GM21576 (cell line): ENCODE data around the gene GNS.
"Not testable (repeated sequence)": the region's sequence is repeated elsewhere in the genome, so short reads cannot be mapped to it uniquely, and the experiment has no call there.

Experiments
- ATAC-seq: cut with Tn5 transposase; IDR thresholded peaks from one replicate; pipeline ENCODE4 v1.9.1; 2021; ENCODE audit warnings: mild to moderate bottlenecking, moderate library complexity; ENCODE audit not compliant: unreplicated experiment

GNS gene

DNA sequence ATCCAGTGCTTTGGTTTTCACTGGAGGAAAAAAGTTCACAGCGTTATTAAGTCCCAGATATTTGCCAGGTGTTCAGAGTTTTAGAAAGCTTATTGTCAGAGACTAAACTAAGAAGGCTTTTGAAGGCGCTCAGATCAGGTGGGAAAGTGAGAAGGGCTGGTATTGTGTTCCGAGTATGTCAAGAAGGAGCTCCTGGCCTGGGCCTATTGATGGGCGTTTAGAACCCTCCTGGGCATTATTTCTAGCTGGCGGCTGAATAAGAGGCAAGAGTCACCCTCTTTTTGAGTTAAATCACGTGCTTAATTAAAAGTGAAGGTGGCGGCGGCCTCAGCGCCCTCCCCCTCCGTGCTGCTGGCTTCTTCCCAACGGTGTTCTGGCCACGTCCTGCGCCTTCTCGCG is 20.9 kb upstream of the GNS start:
- no peak for ATAC-seq

DNA sequence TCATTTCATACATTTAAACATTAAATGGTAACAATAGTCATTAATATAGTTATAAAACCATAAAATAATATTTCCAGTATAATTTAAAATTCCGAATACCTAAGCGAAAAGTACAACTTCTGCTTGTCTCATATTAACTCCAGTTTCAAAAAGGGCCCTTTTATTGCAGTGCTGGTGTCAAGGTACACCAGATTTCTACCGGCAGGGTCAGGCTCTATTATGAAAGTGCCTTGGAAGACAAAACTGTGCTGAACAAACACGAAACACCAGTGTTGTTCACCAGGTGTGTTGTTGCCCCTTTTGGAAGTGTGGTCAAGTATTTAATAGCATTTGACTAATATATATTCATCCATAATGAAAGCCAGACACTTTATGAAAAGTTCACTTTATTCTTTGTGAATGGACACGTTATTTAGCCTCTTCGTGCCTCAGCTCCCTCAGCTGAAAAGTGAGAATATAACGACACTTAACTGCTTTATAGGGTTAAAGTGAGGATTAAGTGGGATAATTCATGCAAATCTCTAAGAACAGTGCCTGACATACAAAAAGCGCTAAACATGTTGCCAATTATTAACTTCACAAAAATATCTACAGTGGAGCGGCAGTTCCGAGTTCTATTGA is 20.3 kb upstream of the GNS start:
- ATAC-seq = no peak

- not testable (repeated sequence) for ATAC-seq
Measured at GRCh38 chr12:64775147-64775736, 16.0 kb upstream of the GNS start.

DNA sequence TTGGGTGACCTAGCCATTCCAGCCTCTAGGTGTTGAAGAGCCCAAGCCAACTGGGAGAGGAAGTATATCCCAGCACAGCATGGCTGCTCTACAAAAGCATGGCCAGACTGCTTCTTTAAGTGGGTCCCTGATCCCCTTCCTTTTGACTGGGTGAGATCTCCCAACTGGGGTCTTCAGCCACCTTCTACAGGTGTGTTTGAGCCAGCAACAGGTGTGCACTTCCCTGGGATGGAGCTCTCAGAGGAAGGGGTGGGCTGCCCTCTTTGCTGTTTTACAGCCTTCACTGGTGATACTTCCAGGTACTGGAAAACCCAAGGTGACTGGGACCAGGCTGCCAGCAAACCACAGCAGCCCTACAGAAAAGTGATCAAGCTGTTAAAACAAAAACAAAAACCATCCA is 14.2 kb upstream of the GNS start:
- ATAC-seq = no peak

DNA sequence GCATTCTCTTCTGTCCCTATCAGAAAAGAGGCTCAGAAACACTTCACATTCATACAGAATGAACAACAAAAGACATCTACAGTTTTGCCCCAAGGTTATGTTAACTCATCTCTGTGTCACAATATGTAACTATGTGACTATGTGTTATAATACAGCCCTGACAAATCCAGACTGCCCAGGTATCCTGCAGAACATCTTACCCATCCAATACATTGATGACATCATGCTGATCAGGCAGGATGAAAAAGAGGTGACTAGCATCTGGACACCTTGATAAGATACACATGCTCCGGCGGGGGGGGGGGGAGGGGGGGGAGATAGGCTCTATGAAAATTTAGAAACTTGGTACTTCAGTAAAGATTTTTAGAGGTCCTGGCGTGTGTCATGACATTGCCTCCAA is 8.3 kb upstream of the GNS start:
- no peak for ATAC-seq

- ATAC-seq = no peak
Measured at GRCh38 chr12:64760808-64761573, 1.8 kb upstream of the GNS start.

DNA sequence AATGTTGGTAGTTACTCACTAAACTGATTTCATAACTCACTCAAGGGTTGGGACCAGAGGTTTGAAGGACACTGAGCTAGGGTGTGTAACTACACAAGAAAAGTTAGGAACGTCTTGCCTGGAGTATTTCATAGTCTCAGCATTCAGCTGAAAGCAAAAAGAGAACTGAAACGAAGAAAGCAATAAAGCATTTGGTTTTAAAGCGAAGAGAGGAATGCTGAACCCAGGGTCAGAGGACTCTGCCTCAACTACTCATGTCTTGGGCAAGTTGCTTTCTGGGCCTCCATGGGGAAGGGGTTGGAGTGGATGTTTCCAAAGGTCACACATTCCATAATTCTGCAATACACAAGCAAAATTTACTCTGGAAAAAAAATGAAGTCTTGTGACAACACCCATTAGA is 1.4 kb downstream of the GNS start:
- no peak for ATAC-seq

DNA sequence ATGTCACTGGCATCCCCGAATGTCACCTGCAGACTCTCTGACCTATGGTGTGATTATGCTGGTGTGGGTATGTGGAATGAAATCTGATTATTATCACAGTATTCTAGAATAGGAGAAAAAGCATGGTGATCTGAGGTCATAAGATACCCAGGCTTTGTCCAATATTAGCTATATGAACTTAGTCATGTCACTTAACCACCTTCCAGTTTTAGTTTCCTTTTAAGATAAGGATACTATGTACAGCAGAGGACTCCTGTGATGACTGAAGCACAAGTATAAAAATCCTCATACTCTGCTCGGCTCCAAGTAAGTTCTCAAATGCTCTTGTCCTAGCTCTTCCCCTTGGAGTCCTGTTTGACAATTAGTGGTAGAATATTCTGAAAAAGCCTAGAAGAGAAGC is 2.8 kb downstream of the GNS start:
- ATAC-seq = no peak

DNA sequence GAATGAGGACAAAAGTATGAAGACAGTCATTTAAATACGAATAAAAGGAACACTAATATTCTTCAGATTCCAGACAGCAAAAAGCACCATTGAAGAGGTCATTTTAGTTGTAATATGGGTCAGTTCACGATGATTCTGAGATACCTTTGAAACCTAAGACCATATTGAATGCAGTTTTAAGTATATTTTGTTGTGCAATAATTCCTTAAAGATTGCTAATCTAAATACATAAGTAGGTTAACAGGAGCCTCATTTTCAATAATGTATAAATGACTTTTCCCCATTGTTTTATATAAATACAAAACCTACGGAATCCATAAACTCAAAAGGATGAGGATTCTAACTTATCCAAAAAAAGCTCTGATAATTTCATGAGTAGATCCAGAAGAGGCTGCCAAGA is 5.8 kb downstream of the GNS start:
- ATAC-seq = no peak

DNA sequence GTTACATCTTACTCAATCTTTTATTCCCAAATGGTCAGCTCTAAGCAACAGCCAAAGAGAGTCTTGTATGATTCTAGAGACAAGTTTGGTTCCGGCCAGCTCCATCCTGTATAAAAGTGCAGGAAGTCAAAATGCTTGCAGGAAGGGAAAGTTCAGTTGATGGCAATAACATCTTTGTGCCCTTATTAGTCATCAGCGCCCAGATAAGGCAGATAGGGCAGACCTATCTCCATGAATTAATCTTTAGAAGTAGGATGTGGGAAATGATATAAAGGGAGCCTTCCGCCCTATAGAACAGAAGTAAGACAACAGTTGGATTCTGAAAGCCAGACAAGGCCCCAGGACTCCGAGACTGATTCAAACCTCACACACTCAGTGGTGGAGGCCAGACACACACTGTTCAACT is 6.4 kb downstream of the GNS start:
- no peak for ATAC-seq

DNA sequence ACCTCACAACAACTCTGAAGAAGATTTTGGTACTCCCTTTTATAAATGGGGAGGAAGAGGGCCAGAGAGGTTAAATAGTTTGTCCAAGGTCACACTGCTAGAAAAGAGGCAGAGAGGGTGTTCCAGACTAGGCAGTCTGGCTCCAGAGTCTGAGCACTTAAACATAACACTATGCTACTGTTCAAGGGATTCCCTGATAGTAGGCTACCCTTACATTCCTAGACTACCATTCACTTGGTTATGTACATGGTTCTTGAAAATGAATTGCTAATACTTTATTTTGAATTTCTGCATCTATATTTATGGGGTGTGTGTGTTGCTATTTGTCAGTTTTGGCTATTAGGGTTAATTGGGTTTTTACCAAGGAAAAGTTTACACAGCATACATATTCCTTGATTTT is 7.2 kb downstream of the GNS start:
- ATAC-seq = no peak

DNA sequence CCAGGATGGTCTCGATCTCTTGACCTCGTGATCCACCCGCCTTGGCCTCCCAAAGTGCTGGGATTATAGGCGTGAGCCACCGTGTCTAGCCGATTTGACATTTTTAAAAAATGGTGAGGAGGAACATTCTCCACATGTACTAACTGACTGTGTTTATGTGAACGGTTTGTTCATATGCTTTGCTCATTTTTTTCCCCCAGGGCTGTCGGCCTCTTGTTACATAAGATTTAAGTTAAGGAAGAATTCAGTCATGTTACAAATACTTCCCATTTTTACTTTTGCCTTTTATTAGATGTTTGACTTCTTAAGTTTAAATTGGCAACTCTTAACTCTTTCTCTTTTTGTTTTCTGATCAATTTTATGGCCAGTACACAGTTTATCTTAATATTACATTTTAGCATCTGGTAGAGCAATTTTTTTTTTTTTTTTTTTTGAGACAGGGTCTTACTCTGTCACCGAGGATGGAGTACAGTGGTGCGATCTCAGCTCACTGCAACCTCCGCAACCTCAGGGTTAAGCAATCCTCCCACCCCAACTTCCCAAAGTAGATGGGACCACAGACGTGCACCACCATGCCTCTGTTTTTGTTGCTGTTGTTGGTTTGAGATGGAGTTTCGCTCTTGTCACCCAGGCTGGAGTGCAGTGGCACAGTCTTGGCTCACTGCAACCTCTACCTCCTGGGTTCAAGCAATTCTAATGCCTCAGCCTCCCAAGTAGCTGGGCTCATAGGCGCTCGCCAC is 9.6 kb downstream of the GNS start:
- no peak for ATAC-seq

DNA sequence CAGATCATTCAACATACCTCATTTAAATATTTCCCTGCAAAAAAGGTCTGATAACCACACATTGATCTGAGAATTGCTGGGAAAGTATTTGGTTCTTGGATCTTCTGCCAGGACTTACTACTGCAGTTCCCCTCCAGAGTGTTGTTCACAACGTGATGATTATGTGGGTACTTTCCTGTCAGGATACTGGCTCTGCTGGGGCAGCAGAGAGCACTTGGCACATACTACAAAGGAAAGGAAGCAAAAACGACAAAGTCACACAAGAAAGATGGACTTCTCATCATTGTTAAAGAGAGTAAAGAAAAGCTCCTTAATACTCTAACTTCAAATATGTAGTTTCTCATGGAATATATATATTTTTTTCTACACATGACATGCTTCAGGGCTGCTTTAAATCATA is 11.5 kb downstream of the GNS start:
- ATAC-seq = no peak

- ATAC-seq = no peak
Measured at GRCh38 chr12:64746663-64747062, 12.5 kb downstream of the GNS start.

- ATAC-seq = no peak
Measured at GRCh38 chr12:64745980-64746379, 13.2 kb downstream of the GNS start.

GRCh38 chr12:64745259-64745807 is 13.9 kb downstream of the GNS start:
- ATAC-seq = no peak

- no peak for ATAC-seq
Measured at GRCh38 chr12:64744422-64745258, 14.6 kb downstream of the GNS start.

- no peak for ATAC-seq
Measured at GRCh38 chr12:64743206-64743605, 16.0 kb downstream of the GNS start.

- ATAC-seq = no peak
Measured at GRCh38 chr12:64742416-64742815, 16.8 kb downstream of the GNS start.

- ATAC-seq = no peak
Measured at GRCh38 chr12:64740646-64741045, 18.6 kb downstream of the GNS start.

DNA sequence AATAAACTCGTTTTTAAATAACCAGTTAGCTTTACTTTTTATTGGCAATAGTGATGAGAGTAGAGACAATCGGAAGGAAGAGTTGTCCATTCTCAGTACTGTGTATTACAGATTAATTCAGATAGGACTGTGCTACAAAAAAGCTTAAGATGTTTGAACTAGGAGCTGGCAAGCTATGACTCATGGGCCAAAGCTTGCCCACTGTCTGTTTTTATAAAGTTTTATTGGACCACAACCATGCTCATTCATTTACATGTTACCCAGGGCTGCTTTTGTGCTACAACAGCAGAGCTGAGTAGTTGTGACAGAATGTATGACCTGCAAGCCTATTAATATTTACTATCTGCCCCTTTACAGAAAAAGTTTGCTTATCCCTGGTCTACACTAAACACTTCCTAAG is 19.4 kb downstream of the GNS start:
- no peak for ATAC-seq
